HepG2 (cell line): ENCODE results near the gene MST1R. TPM values are rescaled to one million over a fixed set of nuclear protein-coding genes. Genes with fewer than 3 reads are reported as not detected.

Experiments used
- ARID3A ChIP-seq: IDR thresholded peaks from 2 replicates; pipeline ENCODE4 v1.6.1; 2012; ENCODE audit warnings: low read depth, low read length, improper control_type of control experiment
- CREB3 ChIP-seq: sonication (generic); formaldehyde crosslinking; IDR thresholded peaks from 2 replicates; pipeline ENCODE4 v1.5.0; 2020; ENCODE audit warnings: missing genetic modification reagents
- FUBP1 ChIP-seq: sonication (generic); formaldehyde crosslinking; IDR thresholded peaks from 2 replicates; pipeline ENCODE4 v1.5.1; 2020; ENCODE audit warnings: missing genetic modification reagents, mild to moderate bottlenecking, borderline replicate concordance
- MAFK ChIP-seq, 2 experiments: IDR thresholded peaks in 1 of 2; conservative IDR thresholded peaks in 1 of 2; 2 replicates each; pipeline ENCODE4 v1.6.1; 2011; ENCODE audit warnings: improper control_type of control experiment in 2 of 2, low read length in 2 of 2
- MED8 ChIP-seq: sonication (generic); formaldehyde crosslinking; IDR thresholded peaks from 2 replicates; pipeline ENCODE4 v1.8.1; 2023; ENCODE audit warnings: mild to moderate bottlenecking, missing genetic modification reagents; ENCODE audit not compliant: insufficient replicate concordance
- MXI1 ChIP-seq: IDR thresholded peaks from 3 replicates; pipeline ENCODE4 v1.6.1; 2012; ENCODE audit warnings: low read depth, low read length, inconsistent platforms, borderline replicate concordance
- RCOR2 ChIP-seq: IDR thresholded peaks from 2 replicates; pipeline ENCODE4 v1.6.1; 2016; ENCODE audit warnings: missing biosample characterization, missing genetic modification reagents
- RELA ChIP-seq: sonication (generic); formaldehyde crosslinking; IDR thresholded peaks from 2 replicates; pipeline ENCODE4 v1.4.0; 2020; ENCODE audit warnings: missing genetic modification reagents
- REST ChIP-seq, 2 experiments: IDR thresholded peaks; 2 replicates each; pipeline ENCODE4 v1.6.1; 2011 to 2012; ENCODE audit warnings: low read length in 2 of 2, borderline replicate concordance in 1 of 2, low read depth in 1 of 2, mild to moderate bottlenecking in 1 of 2, moderate library complexity in 1 of 2
- SMYD3 ChIP-seq: sonication (generic); formaldehyde crosslinking; IDR thresholded peaks from 2 replicates; pipeline ENCODE4 v1.8.1; 2023; ENCODE audit warnings: mild to moderate bottlenecking, missing genetic modification reagents
- SOX13 ChIP-seq, 3 experiments: fragments of 450-650 bp in 1 of 3; sonication (generic) in 1 of 3; formaldehyde crosslinking in 1 of 3; IDR thresholded peaks in 2 of 3; conservative IDR thresholded peaks in 1 of 3; 2 replicates each; pipeline versions ENCODE4 v1.5.0 to v1.6.1; 2016 to 2020; ENCODE audit warnings: antibody characterized with exemption in 1 of 3, mild to moderate bottlenecking in 1 of 3, missing compliant biosample characterization in 1 of 3, missing genetic modification reagents in 1 of 3, moderate library complexity in 1 of 3
- ZFP41 ChIP-seq: sonication (generic); formaldehyde crosslinking; IDR thresholded peaks from 2 replicates; pipeline ENCODE4 v1.4.0; 2020; ENCODE audit warnings: mild to moderate bottlenecking, missing genetic modification reagents, borderline replicate concordance
- ZFY ChIP-seq: sonication (generic); formaldehyde crosslinking; IDR thresholded peaks from 2 replicates; pipeline ENCODE4 v1.4.0; 2020; ENCODE audit warnings: missing genetic modification reagents
- ZNF10 ChIP-seq: sonication (generic); formaldehyde crosslinking; IDR thresholded peaks from 2 replicates; pipeline ENCODE4 v1.4.0; 2020; ENCODE audit warnings: mild to moderate bottlenecking, low read depth, missing genetic modification reagents, borderline replicate concordance
- ZNF101 ChIP-seq: sonication (generic); formaldehyde crosslinking; IDR thresholded peaks from 2 replicates; pipeline ENCODE4 v1.4.0; 2020; ENCODE audit warnings: mild to moderate bottlenecking, low read depth, missing genetic modification reagents, borderline replicate concordance
- ZNF503 ChIP-seq: sonication (generic); formaldehyde crosslinking; IDR thresholded peaks from 2 replicates; pipeline ENCODE4 v1.4.0; 2020; ENCODE audit warnings: missing genetic modification reagents
- ZNF546 ChIP-seq: sonication (generic); formaldehyde crosslinking; conservative IDR thresholded peaks from 2 replicates; pipeline ENCODE4 v1.8.1; 2023; ENCODE audit warnings: mild to moderate bottlenecking, missing genetic modification reagents
- ZNF564 ChIP-seq: sonication (generic); formaldehyde crosslinking; IDR thresholded peaks from 2 replicates; pipeline ENCODE4 v1.8.1; 2023; ENCODE audit warnings: mild to moderate bottlenecking, missing genetic modification reagents
- polyA plus RNA-seq, 8 experiments: library from polyadenylated mRNA; depleted of rRNA in 3 of 8; stranded (reverse) in 7 of 8; unstranded in 1 of 8; fragments of >200 nt; fragmentation: Illumina TruSeq in 4 of 8; extraction: Trizol in 4 of 8; gene quantifications; 2 replicates each; pipeline versions ENCODE4 v1.2.1 to v1.2.3, GENCODE V29; 2011 to 2016; ENCODE audit warnings: low read depth in 4 of 8, missing spikeins in 1 of 8, mixed read lengths in 1 of 8; ENCODE audit not compliant: insufficient read depth in 1 of 8
- total RNA-seq, 5 experiments: library from RNA; depleted of rRNA; stranded (reverse); fragments of >200 nt; fragmentation: Illumina TruSeq; extraction: Trizol; gene quantifications; 2 replicates each; pipeline ENCODE4 v1.2.3, GENCODE V29; 2016; ENCODE audit warnings: low read depth in 1 of 5

The MST1R gene
- total and polyA plus RNA-seq, 2 of the 13 experiments (the other 11 are each of a cell fraction or from before 2014, with no cell fraction given): 0.11 to 0.77 TPM

GRCh38 chr3:49845694-49846093 is 58.0 kb downstream of the MST1R start (continued):
- TF ChIP-seq MXI1 (no peak), SMYD3 (CRISPR knock-in tag) (no peak), REST (IDR thresholded peaks at IDR 0.05; ENCODE audit: borderline replicate concordance in 1 of 2, low read depth in 1 of 2, low read length in 2 of 2) (no peak), ZNF101 (CRISPR knock-in tag) (no peak), FUBP1 (CRISPR knock-in tag) (no peak), RCOR2 (CRISPR knock-in tag) (no peak), MED8 (no peak), ARID3A (0 out of 2 replicates have a peak, but pooled peaks have one; percentile 30), ZFY (CRISPR knock-in tag) (peak; percentile 34), ZNF503 (no peak), ZNF564 (CRISPR knock-in tag) (no peak), SOX13 (IDR thresholded peaks at IDR 0.05) (no peak), SOX13 (CRISPR knock-in tag; conservative IDR thresholded peaks at IDR 0.05 in 1 of 2, IDR thresholded peaks at IDR 0.05 in 1 of 2) (peak in 1 of 2 experiments; percentile 41; a peak in 1 of 4 replicates), CREB3 (no peak), ZNF546 (CRISPR knock-in tag) (no peak), RELA (CRISPR knock-in tag) (no peak), ZFP41 (CRISPR knock-in tag) (no peak), MAFK (conservative IDR thresholded peaks at IDR 0.05 in 1 of 2, IDR thresholded peaks at IDR 0.05 in 1 of 2; ENCODE audit: low read length in 2 of 2) (no peak), ZNF10 (CRISPR knock-in tag) (no peak)
